Right lobe of liver (tissue), 6 donors: ENCODE data around the gene IGSF21. TPM values are rescaled to one million over a fixed set of nuclear protein-coding genes. Genes with fewer than 3 reads are reported as not detected.

Experiments
- ATAC-seq, 4 donors: fragments of 200-7000 bp; cut with Tn5 transposase; one replicate each; pipeline ENCODE4 v1.9.1; 2020; ENCODE audit warnings: mild to moderate bottlenecking in 4 of 4, moderate library complexity in 4 of 4
- DNase-seq, 3 donors: peaks; one replicate each; pipeline ENCODE4 v3.0.0-alpha.2; 2020
- H3K27ac ChIP-seq, 3 donors: fragments of 200-600 bp; one replicate each; pipeline ENCODE4 v1.8.0; 2022
- H3K27me3 ChIP-seq, 2 donors: fragments of 200-600 bp; one replicate each; pipeline ENCODE4 v1.8.0; 2022
- H3K36me3 ChIP-seq, 4 donors: fragments of 200-600 bp; sonication (generic) in 1 of 4; one replicate each; pipeline versions ENCODE4 v1.5.1 to v1.8.0; 2017 to 2022; ENCODE audit warnings: control low read depth in 1 of 4
- H3K4me1 ChIP-seq, 4 donors: fragments of 200-600 bp; sonication (generic) in 1 of 4; one replicate each; pipeline versions ENCODE4 v1.5.1 to v1.8.0; 2017 to 2022; ENCODE audit warnings: control low read depth in 1 of 4
- H3K4me3 ChIP-seq, 3 donors: fragments of 200-600 bp; one replicate each; pipeline ENCODE4 v1.8.0; 2022
- H3K9me3 ChIP-seq, 4 donors: fragments of 200-600 bp; sonication (generic) in 1 of 4; one replicate each; pipeline versions ENCODE4 v1.5.1 to v1.8.0; 2017 to 2022; ENCODE audit warnings: control low read depth in 1 of 4
- POLR2A ChIP-seq: fragments of 450-650 bp; IDR thresholded peaks from one replicate; pipeline ENCODE4 v1.6.1; 2017; ENCODE audit warnings: antibody characterized with exemption, mild to moderate bottlenecking
- WGBS: methylation state at CpG from one replicate; pipeline ENCODE4 v1.1.6; 2018; ENCODE audit warnings: low coverage, low lambda C conversion rate; ENCODE audit not compliant: insufficient coverage; ENCODE audit errors: missing lambda C conversion rate; 5-methylcytosine and 5-hydroxymethylcytosine counted together
- intact Hi-C, 2 donors: fragments of 100-400 bp; cut with DNase I; formaldehyde crosslinking; loops; one replicate each; pipeline versions ENCODE4 v1.11.2 to v1.14.1; 2022
- total RNA-seq, 6 experiments: library from RNA; depleted of rRNA in 2 of 6; stranded (reverse); fragments of >200 nt in 2 of 6; fragmentation: NEBNext Ultra II Directional in 3 of 6; extraction: Animal tissue kit (Norgen Biotek cat#: 25700) in 3 of 6; gene quantifications; one replicate each; pipeline versions ENCODE4 v1.1.0 to v1.2.4, GENCODE V29; 2016 to 2023
- TF ChIP-seq, protein P1 (sequence below), 4 donors: fragments of 200-600 bp in 3 of 4; fragments of 450-650 bp in 1 of 4; IDR thresholded peaks; one replicate each; pipeline versions ENCODE4 v1.5.1 to v1.8.0; 2016 to 2022; ENCODE audit warnings: antibody characterized with exemption in 4 of 4, mild to moderate bottlenecking in 2 of 4
- donor health status: DM: no; HTN: yes; CAD: no.
- donor health status: DM: no; HTN: no; CAD: no.
- donor health status: DM: no; HTN: no; CAD: no.
- donor health status: DM: no; HTN: yes; CAD: no.
- donor health status: DM: no; HTN: yes; CAD: no.

IGSF21 gene
- total RNA-seq, 6 experiments from 2014 or later = 0.34 to 2.0 (median 0.71) TPM

DNA sequence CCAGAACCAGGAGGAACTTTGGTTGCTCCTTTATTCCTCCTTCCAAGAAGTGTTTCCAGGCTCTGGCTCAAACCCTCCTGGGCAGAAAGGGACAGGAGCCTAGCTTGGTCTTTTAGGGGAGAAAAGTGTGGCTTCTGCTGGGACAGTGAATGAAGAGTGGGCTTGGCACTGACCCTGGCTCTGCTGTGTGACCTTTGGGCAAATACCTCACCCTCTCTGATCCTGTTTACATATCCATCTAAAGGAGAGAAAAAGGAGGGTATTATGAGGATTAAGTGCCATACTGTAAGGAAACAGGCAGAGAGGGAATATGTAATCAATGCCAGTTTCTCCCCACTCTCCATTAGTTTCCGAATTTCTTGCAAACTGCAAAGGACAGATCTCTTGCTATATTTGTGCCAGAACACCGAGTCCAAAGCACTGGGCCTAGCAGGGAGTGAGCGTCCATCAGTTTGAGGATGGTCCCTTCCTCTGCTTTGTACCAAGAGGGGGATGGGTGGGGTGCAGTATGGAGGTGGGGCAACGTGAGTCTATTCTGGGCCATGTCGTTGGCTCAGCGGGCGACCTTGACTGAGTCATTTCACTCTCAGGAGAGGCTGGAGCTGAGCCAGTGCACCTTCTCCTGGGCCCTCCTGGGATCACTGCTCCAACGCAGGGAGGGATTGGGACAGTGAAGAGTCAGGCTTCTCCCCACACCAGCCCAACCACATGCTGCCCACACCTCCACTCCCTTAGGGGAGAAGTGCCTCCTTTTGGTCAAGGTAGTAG is 38.4 kb downstream of the IGSF21 start:
- Histone ChIP-seq H3K36me3 (no peaks in the 10 kb centered on the region), H3K4me3 (no peak overlapping the region), H3K27ac (no peak overlapping the region), H3K9me3 (no peaks in the 10 kb centered on the region), H3K27me3 (no peaks in the 10 kb centered on the region), H3K4me1 (no peaks in the 10 kb centered on the region)
- DNase-seq (peak in 1 of 3 donors; percentile 37), ATAC-seq (no peak)
- TF ChIP-seq, protein P1, sequence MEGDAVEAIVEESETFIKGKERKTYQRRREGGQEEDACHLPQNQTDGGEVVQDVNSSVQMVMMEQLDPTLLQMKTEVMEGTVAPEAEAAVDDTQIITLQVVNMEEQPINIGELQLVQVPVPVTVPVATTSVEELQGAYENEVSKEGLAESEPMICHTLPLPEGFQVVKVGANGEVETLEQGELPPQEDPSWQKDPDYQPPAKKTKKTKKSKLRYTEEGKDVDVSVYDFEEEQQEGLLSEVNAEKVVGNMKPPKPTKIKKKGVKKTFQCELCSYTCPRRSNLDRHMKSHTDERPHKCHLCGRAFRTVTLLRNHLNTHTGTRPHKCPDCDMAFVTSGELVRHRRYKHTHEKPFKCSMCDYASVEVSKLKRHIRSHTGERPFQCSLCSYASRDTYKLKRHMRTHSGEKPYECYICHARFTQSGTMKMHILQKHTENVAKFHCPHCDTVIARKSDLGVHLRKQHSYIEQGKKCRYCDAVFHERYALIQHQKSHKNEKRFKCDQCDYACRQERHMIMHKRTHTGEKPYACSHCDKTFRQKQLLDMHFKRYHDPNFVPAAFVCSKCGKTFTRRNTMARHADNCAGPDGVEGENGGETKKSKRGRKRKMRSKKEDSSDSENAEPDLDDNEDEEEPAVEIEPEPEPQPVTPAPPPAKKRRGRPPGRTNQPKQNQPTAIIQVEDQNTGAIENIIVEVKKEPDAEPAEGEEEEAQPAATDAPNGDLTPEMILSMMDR (IDR thresholded peaks at IDR 0.05) = no peak
- no peak for TF ChIP-seq POLR2A
- 59% methylated on average over 3 of the region's 8 CpGs for WGBS
- intact Hi-C loops = no loop called here

DNA sequence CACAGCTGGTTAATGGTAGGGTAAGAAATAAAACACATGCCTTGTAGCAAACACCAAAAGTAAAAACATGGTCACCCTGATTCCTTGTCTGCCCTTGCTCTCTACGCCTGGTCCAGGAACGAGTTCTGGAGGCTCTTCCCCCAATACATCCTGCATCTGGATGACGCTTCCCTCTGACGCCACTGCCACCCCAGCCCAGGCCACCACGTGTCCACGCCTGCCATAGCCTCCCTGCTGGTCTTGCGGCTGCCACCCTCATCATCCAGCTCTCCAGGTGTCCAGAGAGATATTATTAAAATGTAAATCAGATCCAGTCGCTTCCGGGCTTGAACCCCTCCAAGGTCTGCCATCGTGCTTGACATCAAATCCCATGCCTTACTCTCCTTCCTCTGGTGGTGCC is 39.3 kb downstream of the IGSF21 start:
- H3K4me3 ChIP-seq = no peak overlapping the region
- ATAC-seq (no peak), DNase-seq (no peak)
- intact Hi-C loops = no loop called here
- H3K27ac ChIP-seq = no peak overlapping the region
- H3K27me3 ChIP-seq = no peaks in the 10 kb centered on the region
- no peaks in the 10 kb centered on the region for H3K9me3 ChIP-seq
- WGBS = 73% methylated on average over 6 of the region's 10 CpGs
- H3K36me3 ChIP-seq = no peaks in the 10 kb centered on the region
- TF ChIP-seq, protein P1 (IDR thresholded peaks at IDR 0.05) = no peak
- TF ChIP-seq POLR2A = no peak
- no peaks in the 10 kb centered on the region for H3K4me1 ChIP-seq

DNA sequence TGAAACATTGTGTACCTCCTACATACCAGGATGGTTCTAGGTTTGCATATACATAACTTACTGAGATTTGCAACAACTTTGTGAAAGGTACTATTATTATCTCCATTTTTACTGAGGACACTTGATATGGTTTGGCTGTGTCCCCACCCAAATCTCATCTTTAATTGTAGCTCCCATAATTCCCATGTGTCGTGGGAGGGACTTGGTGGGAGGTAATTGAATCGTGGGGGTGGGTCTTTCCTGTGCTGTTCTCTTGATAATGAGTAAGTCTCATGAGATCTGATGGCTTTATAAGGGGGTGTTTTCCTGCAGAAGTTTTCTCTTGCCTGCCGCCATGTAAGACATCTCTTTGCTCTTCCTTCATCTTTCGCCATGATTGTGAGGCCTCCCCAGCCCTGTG is 40.1 kb downstream of the IGSF21 start:
- Histone ChIP-seq H3K9me3 (no peaks in the 10 kb centered on the region), H3K36me3 (no peaks in the 10 kb centered on the region), H3K27me3 (no peaks in the 10 kb centered on the region), H3K27ac (no peak overlapping the region), H3K4me1 (no peaks in the 10 kb centered on the region), H3K4me3 (no peak overlapping the region)
- ATAC-seq (no peak), DNase-seq (no peak)
- no peak for TF ChIP-seq POLR2A
- TF ChIP-seq, protein P1 (IDR thresholded peaks at IDR 0.05) = no peak
- intact Hi-C loops = no loop called here
- 44% methylated on average over 3 of the region's 4 CpGs for WGBS

DNA sequence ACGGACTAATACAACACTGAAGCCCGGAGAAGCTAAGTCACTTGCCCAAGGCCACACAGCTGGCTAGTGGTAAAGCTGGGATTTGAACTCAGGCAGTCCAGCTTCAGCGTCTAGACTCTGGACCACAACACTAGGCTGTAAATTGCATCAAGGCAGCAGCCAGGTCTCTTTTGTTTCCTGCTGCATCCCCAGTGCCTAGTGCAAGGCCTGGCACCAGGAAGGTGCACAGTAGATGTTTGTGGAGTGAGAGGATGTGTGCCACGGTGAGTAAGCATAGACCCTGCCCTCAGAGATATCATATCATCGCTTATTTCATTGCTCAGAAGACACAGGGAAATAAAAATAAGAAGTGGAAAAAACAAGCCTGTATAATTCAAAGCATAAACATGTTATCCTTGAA is 40.9 kb downstream of the IGSF21 start:
- no peaks in the 10 kb centered on the region for H3K36me3 ChIP-seq
- intact Hi-C loops = no loop called here
- no peak for ATAC-seq

More for the DNA sequence above, 40.9 kb downstream of the IGSF21 start:
- DNase-seq = no peak
- no peaks in the 10 kb centered on the region for H3K9me3 ChIP-seq
- WGBS = 47% methylated on average over 2 of the region's 5 CpGs
- no peak overlapping the region for H3K4me3 ChIP-seq
- H3K4me1 ChIP-seq = no peaks in the 10 kb centered on the region
- no peaks in the 10 kb centered on the region for H3K27me3 ChIP-seq
- no peak for TF ChIP-seq POLR2A
- TF ChIP-seq, protein P1 (IDR thresholded peaks at IDR 0.05) = no peak
- H3K27ac ChIP-seq = no peak overlapping the region
